ENCODE results near the gene ZNF692.
A peak's percentile ranks its signal among the peaks of the same experiment; 100 is the strongest.
"Not testable (repeated sequence)": the region's sequence is repeated elsewhere in the genome, so short reads cannot be mapped to it uniquely, and the experiment has no call there.

The ZNF692 gene

GRCh38 chr1:248858891-248859889 lies at the start of gene ZNF692:
Gene ZNF692, minus strand, starts transcription at chr1:248859085. Its CDS starts 776 bp downstream, at chr1:248858309.
- DNase-seq: peak; percentile 78

- DNase-seq: no peak
These were observed 48.1 kb upstream of the ZNF692 start for GRCh38 chr1:248906753-248907661.

GRCh38 chr1:248906009-248906752 lies 47.3 kb upstream of the ZNF692 start, which contains the start of gene PGBD2:
Gene PGBD2, plus strand, starts transcription at chr1:248906235. Its CDS starts 7,628 bp downstream, at chr1:248913863.
- DNase-seq: peak; percentile 67

- no peak for DNase-seq
These were observed 46.8 kb upstream of the ZNF692 start for GRCh38 chr1:248905662-248906008.

GRCh38 chr1:248904437-248905216 lies 45.7 kb upstream of the ZNF692 start:
- no peak for DNase-seq

- no peak for DNase-seq
These were observed 42.7 kb upstream of the ZNF692 start for GRCh38 chr1:248901578-248901977.

- DNase-seq: no peak
These were observed 41.8 kb upstream of the ZNF692 start for GRCh38 chr1:248900637-248901036.

GRCh38 chr1:248897412-248898337 lies 38.8 kb upstream of the ZNF692 start:
- no peak for DNase-seq

GRCh38 chr1:248894837-248895236 lies 36.0 kb upstream of the ZNF692 start:
- no peak for DNase-seq

- DNase-seq: no peak
These were observed 33.7 kb upstream of the ZNF692 start for GRCh38 chr1:248892590-248892989.

GRCh38 chr1:248891758-248892157 lies 32.9 kb upstream of the ZNF692 start:
- DNase-seq: no peak

GRCh38 chr1:248890549-248891498 lies 31.9 kb upstream of the ZNF692 start:
- no peak for DNase-seq

- not testable (repeated sequence) for DNase-seq
These were observed 31.0 kb upstream of the ZNF692 start for GRCh38 chr1:248889914-248890243.

GRCh38 chr1:248886237-248886895 lies 27.5 kb upstream of the ZNF692 start:
- no peak for DNase-seq

GRCh38 chr1:248885646-248886045 lies 26.8 kb upstream of the ZNF692 start:
- no peak for DNase-seq

GRCh38 chr1:248884632-248885295 lies 25.9 kb upstream of the ZNF692 start:
- DNase-seq: no peak

GRCh38 chr1:248882427-248882826 lies 23.5 kb upstream of the ZNF692 start:
- not testable (repeated sequence) for DNase-seq

GRCh38 chr1:248881261-248881660 lies 22.4 kb upstream of the ZNF692 start:
- DNase-seq: no peak
